NCI-H345 treated with DMSO at 0.1 percent for 48 hours (cell line): ENCODE measurements around the gene TCP11X2.
"Not testable (repeated sequence)": the region's sequence is repeated elsewhere in the genome, so short reads cannot be mapped to it uniquely, and the experiment has no call there.

ENCODE experiments used
- DNase-seq: peaks from one replicate; lab custom pipeline; 2025; ENCODE audit not compliant: unreplicated experiment; lab: John Stamatoyannopoulos, UW

The TCP11X2 gene

GRCh38 chrX:102471762-102472220, at the start of gene TCP11X2:
Gene TCP11X2, minus strand, starts transcription at chrX:102471812.
- not testable (repeated sequence) for DNase-seq

GRCh38 chrX:102517326-102517725, 45.7 kb upstream of the TCP11X2 start:
- DNase-seq = peak; percentile 26

GRCh38 chrX:102515975-102516941, 44.6 kb upstream of the TCP11X2 start, which contains the start of gene TMSB15A:
Gene TMSB15A, minus strand, starts transcription at chrX:102516739.
- DNase-seq = peak; percentile 59

GRCh38 chrX:102514536-102514935, 42.9 kb upstream of the TCP11X2 start:
- no peak for DNase-seq

- no peak for DNase-seq
Measured at GRCh38 chrX:102498732-102499131, 27.1 kb upstream of the TCP11X2 start.

- DNase-seq = no peak
Measured at GRCh38 chrX:102491766-102492165, 20.2 kb upstream of the TCP11X2 start.

GRCh38 chrX:102478765-102479164, 7.2 kb upstream of the TCP11X2 start:
- DNase-seq = not testable (repeated sequence)

- not testable (repeated sequence) for DNase-seq
Measured at GRCh38 chrX:102470215-102470614, 1.4 kb downstream of the TCP11X2 start.

GRCh38 chrX:102458615-102459014, 13.0 kb downstream of the TCP11X2 start:
- not testable (repeated sequence) for DNase-seq

- DNase-seq = not testable (repeated sequence)
Measured at GRCh38 chrX:102439908-102440307, 31.7 kb downstream of the TCP11X2 start, which contains the start of gene NXF2B. Gene NXF2B, minus strand, starts transcription at chrX:102440008. Its CDS starts 59,972 bp downstream, at chrX:102380036.

GRCh38 chrX:102414493-102414892, 57.1 kb downstream of the TCP11X2 start:
- not testable (repeated sequence) for DNase-seq
